Activated naive CD8-positive, alpha-beta T cell treated with anti-CD3 and anti-CD28 coated beads for 36 hours (primary cell): ENCODE results near the gene MYMK. TPM values are rescaled to one million over a fixed set of nuclear protein-coding genes. Genes with fewer than 3 reads are reported as not detected.

ENCODE experiments used
- DNase-seq: peaks from one replicate; pipeline ENCODE4 v3.0.0; 2021
- H3K27ac Mint-ChIP-seq: one replicate; pipeline ENCODE4 v1.8.0; 2022; ENCODE audit warnings: mild to moderate bottlenecking, moderate library complexity, mixed read lengths
- H3K27me3 Mint-ChIP-seq: one replicate; pipeline ENCODE4 v1.8.0; 2022; ENCODE audit warnings: mild to moderate bottlenecking, mixed read lengths
- H3K36me3 Mint-ChIP-seq: one replicate; pipeline ENCODE4 v1.8.0; 2021; ENCODE audit warnings: mild to moderate bottlenecking, mixed read lengths
- H3K4me1 Mint-ChIP-seq: one replicate; pipeline ENCODE4 v1.8.0; 2021; ENCODE audit warnings: mixed read lengths
- H3K4me3 Mint-ChIP-seq: one replicate; pipeline ENCODE4 v1.8.0; 2022; ENCODE audit warnings: mild to moderate bottlenecking, moderate library complexity, mixed read lengths
- H3K9me3 Mint-ChIP-seq: one replicate; pipeline ENCODE4 v1.8.0; 2022; ENCODE audit warnings: mixed read lengths
- total RNA-seq, 2 experiments: library from RNA; stranded (reverse); gene quantifications; one replicate each; pipeline ENCODE4 v1.2.3, GENCODE V29; 2021

MYMK gene
- total RNA-seq, 2 experiments from 2014 or later, result not detected

GRCh38 chr9:133545494-133546286 lies 20.9 kb upstream of the MYMK start:
- H3K27me3 Mint-ChIP-seq, result no peaks in the 10 kb centered on the region
- H3K9me3 Mint-ChIP-seq, result no peaks in the 10 kb centered on the region
- no peak overlapping the region for H3K27ac Mint-ChIP-seq
- H3K4me1 Mint-ChIP-seq, result no peaks in the 10 kb centered on the region
- DNase-seq, result no peak
- H3K4me3 Mint-ChIP-seq, result no peak overlapping the region
- no peaks in the 10 kb centered on the region for H3K36me3 Mint-ChIP-seq

GRCh38 chr9:133543772-133544467 lies 19.2 kb upstream of the MYMK start:
- peaks cover 4% of the 10 kb centered on the region for H3K4me1 Mint-ChIP-seq
- no peak for DNase-seq
- no peak overlapping the region for H3K27ac Mint-ChIP-seq
- H3K9me3 Mint-ChIP-seq, result no peaks in the 10 kb centered on the region
- H3K4me3 Mint-ChIP-seq, result no peak overlapping the region
- H3K36me3 Mint-ChIP-seq, result no peaks in the 10 kb centered on the region
- H3K27me3 Mint-ChIP-seq, result no peaks in the 10 kb centered on the region

- Mint-ChIP-seq H3K4me3 (no peak overlapping the region), H3K9me3 (no peaks in the 10 kb centered on the region), H3K27me3 (no peaks in the 10 kb centered on the region), H3K36me3 (no peaks in the 10 kb centered on the region), H3K4me1 (peaks cover 4% of the 10 kb centered on the region), H3K27ac (no peak overlapping the region)
- no peak for DNase-seq
Measured at GRCh38 chr9:133542002-133542401, 17.2 kb upstream of the MYMK start.

GRCh38 chr9:133540698-133541025 lies 15.9 kb upstream of the MYMK start:
- no peaks in the 10 kb centered on the region for H3K36me3 Mint-ChIP-seq
- peaks cover 4% of the 10 kb centered on the region for H3K4me1 Mint-ChIP-seq
- DNase-seq, result no peak
- no peaks in the 10 kb centered on the region for H3K9me3 Mint-ChIP-seq
- no peak overlapping the region for H3K4me3 Mint-ChIP-seq
- H3K27me3 Mint-ChIP-seq, result no peaks in the 10 kb centered on the region
- H3K27ac Mint-ChIP-seq, result no peak overlapping the region

GRCh38 chr9:133539991-133540697 lies 15.4 kb upstream of the MYMK start:
- Mint-ChIP-seq H3K4me1 (peaks cover 4% of the 10 kb centered on the region), H3K36me3 (no peaks in the 10 kb centered on the region), H3K27ac (no peak overlapping the region), H3K4me3 (no peak overlapping the region), H3K9me3 (no peaks in the 10 kb centered on the region), H3K27me3 (no peaks in the 10 kb centered on the region)
- no peak for DNase-seq

- Mint-ChIP-seq H3K9me3 (no peaks in the 10 kb centered on the region), H3K4me3 (no peak overlapping the region), H3K27ac (no peak overlapping the region), H3K4me1 (peaks cover 4% of the 10 kb centered on the region), H3K27me3 (no peaks in the 10 kb centered on the region), H3K36me3 (no peaks in the 10 kb centered on the region)
- DNase-seq, result no peak
Measured at GRCh38 chr9:133538851-133539833, 14.4 kb upstream of the MYMK start.

GRCh38 chr9:133538176-133538575 lies 13.4 kb upstream of the MYMK start:
- Mint-ChIP-seq H3K27me3 (no peaks in the 10 kb centered on the region), H3K9me3 (no peaks in the 10 kb centered on the region), H3K4me1 (peaks cover 12% of the 10 kb centered on the region), H3K27ac (no peak overlapping the region), H3K36me3 (no peaks in the 10 kb centered on the region), H3K4me3 (no peak overlapping the region)
- DNase-seq, result no peak

- Mint-ChIP-seq H3K36me3 (no peaks in the 10 kb centered on the region), H3K4me1 (peaks cover 19% of the 10 kb centered on the region), H3K9me3 (no peaks in the 10 kb centered on the region), H3K27me3 (no peaks in the 10 kb centered on the region), H3K27ac (no peak overlapping the region), H3K4me3 (no peak overlapping the region)
- DNase-seq, result no peak
Measured at GRCh38 chr9:133537257-133537656, 12.5 kb upstream of the MYMK start.

- Mint-ChIP-seq H3K9me3 (no peaks in the 10 kb centered on the region), H3K36me3 (no peaks in the 10 kb centered on the region), H3K4me1 (peaks cover 19% of the 10 kb centered on the region), H3K27me3 (no peaks in the 10 kb centered on the region), H3K4me3 (no peak overlapping the region), H3K27ac (no peak overlapping the region)
- DNase-seq, result no peak
Measured at GRCh38 chr9:133536536-133536935, 11.8 kb upstream of the MYMK start.

- Mint-ChIP-seq H3K4me3 (no peak overlapping the region), H3K9me3 (no peaks in the 10 kb centered on the region), H3K27me3 (no peaks in the 10 kb centered on the region), H3K27ac (no peak overlapping the region), H3K4me1 (peaks cover 19% of the 10 kb centered on the region), H3K36me3 (no peaks in the 10 kb centered on the region)
- no peak for DNase-seq
Measured at GRCh38 chr9:133536080-133536479, 11.3 kb upstream of the MYMK start.

- no peak for DNase-seq
- no peaks in the 10 kb centered on the region for H3K27me3 Mint-ChIP-seq
- H3K36me3 Mint-ChIP-seq, result no peaks in the 10 kb centered on the region
- H3K4me3 Mint-ChIP-seq, result no peak overlapping the region
- no peak overlapping the region for H3K27ac Mint-ChIP-seq
- H3K4me1 Mint-ChIP-seq, result peaks cover 19% of the 10 kb centered on the region
- H3K9me3 Mint-ChIP-seq, result no peaks in the 10 kb centered on the region
Measured at GRCh38 chr9:133535306-133535877, 10.6 kb upstream of the MYMK start.

- DNase-seq, result peak; percentile 65
Measured at GRCh38 chr9:133534346-133535291, 9.9 kb upstream of the MYMK start, which contains the start of gene ADAMTSL2. Gene ADAMTSL2, plus strand, starts transcription at chr9:133534704. Its CDS starts 2,009 bp downstream, at chr9:133536713.

GRCh38 chr9:133533857-133534256 lies 9.1 kb upstream of the MYMK start:
- Mint-ChIP-seq H3K27ac (no peak overlapping the region), H3K9me3 (no peaks in the 10 kb centered on the region), H3K4me1 (peaks cover 15% of the 10 kb centered on the region), H3K36me3 (no peaks in the 10 kb centered on the region), H3K4me3 (peak overlapping the region; percentile 45), H3K27me3 (no peaks in the 10 kb centered on the region)
- peak; percentile 18 for DNase-seq

More at GRCh38 chr9:133534346-133535291, 9.9 kb upstream of the MYMK start, which contains the start of gene ADAMTSL2:
- Mint-ChIP-seq H3K9me3 (no peaks in the 10 kb centered on the region), H3K4me1 (peaks cover 19% of the 10 kb centered on the region), H3K27ac (no peak within 1 kb of the TSS), H3K4me3 (peak within 1 kb of the TSS; percentile 45), H3K27me3 (no peaks in the 10 kb centered on the region), H3K36me3 (no peaks in the 10 kb centered on the region)
